ENCODE results near the gene BORCS5. TPM values are rescaled to one million over a fixed set of nuclear protein-coding genes. Genes with fewer than 3 reads are reported as not detected.
"Not testable (repeated sequence)": the region's sequence is repeated elsewhere in the genome, so short reads cannot be mapped to it uniquely, and the experiment has no call there.

The BORCS5 gene
- total RNA-seq = 10 to 100 TPM; 22.2 to 26.7 (median 23.6) TPM

DNA sequence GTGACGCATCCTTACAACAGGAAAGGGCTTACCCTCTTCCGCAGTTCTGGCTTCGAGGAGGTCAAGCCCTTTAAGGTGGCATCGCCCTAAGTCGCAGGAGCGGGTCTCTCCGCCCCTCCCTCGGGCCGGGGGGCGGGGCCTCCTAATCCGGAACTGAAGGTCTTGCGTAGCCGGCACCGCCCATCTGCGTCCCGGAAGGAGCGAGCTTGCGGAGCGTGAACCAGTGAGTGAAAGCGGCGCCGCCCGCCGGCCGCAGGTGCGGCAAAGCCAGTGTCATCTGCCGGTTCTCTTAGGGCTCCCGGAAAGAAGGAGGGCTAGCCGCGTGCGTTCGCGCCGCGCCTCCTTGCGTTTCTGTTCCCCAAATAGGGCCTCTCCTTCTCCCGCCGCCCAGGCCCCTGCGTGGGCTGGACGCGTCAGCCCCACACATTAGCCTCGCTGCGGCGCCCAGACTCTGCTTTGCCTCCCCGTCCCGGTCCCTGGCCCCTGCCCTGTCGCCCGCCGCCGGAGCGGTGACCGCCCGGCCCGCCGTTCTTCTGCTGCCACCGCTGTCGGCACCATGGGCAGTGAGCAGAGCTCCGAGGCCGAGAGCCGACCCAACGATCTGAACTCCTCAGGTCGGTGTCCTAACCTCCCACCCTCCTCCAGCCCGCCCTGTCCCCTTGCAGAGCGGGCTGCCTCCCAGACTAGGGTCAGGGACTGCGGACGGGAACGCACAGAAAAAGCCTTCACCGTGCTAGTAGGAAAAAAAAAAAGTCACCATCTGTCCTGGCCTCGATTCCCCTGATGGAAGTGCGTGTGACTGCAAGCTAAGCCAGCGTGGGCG lies at the start of gene BORCS5:
BORCS5 (plus strand) TSS at position 183 of the 823 bp plus-strand sequence; CDS start at position 557, 374 bp downstream.
- Mint-ChIP-seq H3K9me3 (no peaks in the 10 kb centered on the region), H3K36me3 (ENCODE audit: insufficient read depth) (peaks cover 9% of the 10 kb centered on the region), H3K27me3 (ENCODE audit: low read depth) (no peaks in the 10 kb centered on the region), H3K4me1 (ENCODE audit: low read depth) (peaks cover 42% of the 10 kb centered on the region), H3K4me3 (peak within 1 kb of the TSS; percentile 94)
- ATAC-seq = peak; percentile 91 to 94
- peak; percentile 98 for DNase-seq

- ATAC-seq; H3K27me3 Mint-ChIP-seq (ENCODE audit: low read depth); H3K9me3 Mint-ChIP-seq; H3K4me3 Mint-ChIP-seq; H3K36me3 Mint-ChIP-seq (ENCODE audit: insufficient read depth); H3K4me1 Mint-ChIP-seq (ENCODE audit: low read depth); DNase-seq: not testable (repeated sequence)
Measured at GRCh38 chr12:12310695-12311094, 46.2 kb upstream of the BORCS5 start.

- H3K4me3 Mint-ChIP-seq = no peak overlapping the region
- H3K4me1 Mint-ChIP-seq (ENCODE audit: low read depth) = peaks cover 2% of the 10 kb centered on the region
- DNase-seq = no peak
- H3K27me3 Mint-ChIP-seq (ENCODE audit: low read depth) = peaks cover 4% of the 10 kb centered on the region
- H3K36me3 Mint-ChIP-seq (ENCODE audit: insufficient read depth) = no peaks in the 10 kb centered on the region
- ATAC-seq = no peak
- no peaks in the 10 kb centered on the region for H3K9me3 Mint-ChIP-seq
Measured at GRCh38 chr12:12315838-12316237, 41.0 kb upstream of the BORCS5 start.

GRCh38 chr12:12319451-12320183 lies 37.3 kb upstream of the BORCS5 start:
- H3K27me3 Mint-ChIP-seq (ENCODE audit: low read depth) = peaks cover 7% of the 10 kb centered on the region
- DNase-seq (no peak), ATAC-seq (no peak)
- no peak overlapping the region for H3K4me3 Mint-ChIP-seq
- no peaks in the 10 kb centered on the region for H3K9me3 Mint-ChIP-seq
- H3K4me1 Mint-ChIP-seq (ENCODE audit: low read depth) = peaks cover 1% of the 10 kb centered on the region
- no peaks in the 10 kb centered on the region for H3K36me3 Mint-ChIP-seq (ENCODE audit: insufficient read depth)

DNA sequence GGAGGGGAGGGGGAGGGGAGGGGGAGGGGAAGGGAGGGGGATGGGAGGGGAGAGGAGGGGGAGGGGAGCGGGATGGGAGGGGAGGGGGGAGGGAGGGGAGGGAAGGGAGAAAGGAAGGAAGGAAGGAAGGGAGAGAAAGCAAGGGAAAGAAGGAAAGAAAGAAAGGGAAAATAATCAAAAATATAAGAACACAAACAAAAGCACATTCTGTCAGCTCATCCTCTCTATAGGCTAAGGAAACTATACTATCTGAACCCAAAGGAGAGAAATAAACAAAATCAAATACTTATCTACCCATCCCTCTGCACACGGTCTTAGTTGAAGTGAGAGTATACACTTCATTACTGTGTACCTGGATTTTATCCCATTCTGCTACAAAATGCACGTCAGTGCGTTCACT lies 33.8 kb upstream of the BORCS5 start:
- H3K27me3 Mint-ChIP-seq (ENCODE audit: low read depth) = peaks cover 7% of the 10 kb centered on the region
- peaks cover 7% of the 10 kb centered on the region for H3K4me1 Mint-ChIP-seq (ENCODE audit: low read depth)
- DNase-seq = no peak
- ATAC-seq = no peak
- H3K9me3 Mint-ChIP-seq = no peaks in the 10 kb centered on the region
- H3K4me3 Mint-ChIP-seq = no peak overlapping the region
- no peaks in the 10 kb centered on the region for H3K36me3 Mint-ChIP-seq (ENCODE audit: insufficient read depth)

DNA sequence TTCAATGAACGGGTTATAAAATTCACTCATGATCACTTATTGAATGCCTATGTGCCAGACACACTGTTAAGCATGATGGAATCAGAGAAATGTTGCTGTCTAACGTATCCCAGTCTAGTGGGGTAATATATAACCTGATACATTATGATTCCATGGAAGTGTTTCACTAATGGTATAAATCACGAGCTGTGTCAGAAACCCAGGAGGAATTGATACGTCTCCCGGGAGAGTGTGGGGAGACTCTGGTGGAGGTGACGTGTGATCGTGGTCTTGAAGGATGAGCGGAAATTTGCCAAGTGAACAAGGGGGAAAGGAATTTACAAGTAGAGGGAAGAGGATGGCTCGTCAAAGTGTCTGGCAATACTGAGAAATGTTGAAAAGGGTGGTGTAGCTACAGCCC lies 33.3 kb upstream of the BORCS5 start:
- Mint-ChIP-seq H3K27me3 (ENCODE audit: low read depth) (peaks cover 7% of the 10 kb centered on the region), H3K36me3 (ENCODE audit: insufficient read depth) (no peaks in the 10 kb centered on the region), H3K9me3 (no peaks in the 10 kb centered on the region), H3K4me3 (no peak overlapping the region), H3K4me1 (ENCODE audit: low read depth) (peaks cover 7% of the 10 kb centered on the region)
- no peak for DNase-seq
- no peak for ATAC-seq

DNA sequence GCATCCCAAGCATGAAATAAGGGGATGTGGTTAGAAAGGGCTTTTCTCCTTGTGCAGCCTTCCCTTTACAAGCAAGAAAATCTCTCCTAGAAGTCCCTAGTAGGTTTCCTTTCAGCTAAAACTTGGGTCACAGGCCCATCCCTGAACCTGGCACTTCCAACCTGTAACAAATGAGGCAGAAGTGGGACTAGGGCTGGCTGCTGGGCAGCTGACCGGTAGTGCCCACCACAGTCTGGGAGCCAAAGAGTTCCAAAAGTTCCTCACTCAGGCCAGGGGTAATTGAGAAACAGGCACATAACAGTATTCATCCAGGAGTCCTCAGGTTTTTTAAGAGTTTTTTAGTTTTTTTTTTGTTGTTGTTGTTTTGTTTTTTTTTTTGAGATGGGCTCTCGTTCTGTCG lies 30.6 kb upstream of the BORCS5 start:
- no peak for DNase-seq
- H3K4me1 Mint-ChIP-seq (ENCODE audit: low read depth) = peaks cover 7% of the 10 kb centered on the region

DNA sequence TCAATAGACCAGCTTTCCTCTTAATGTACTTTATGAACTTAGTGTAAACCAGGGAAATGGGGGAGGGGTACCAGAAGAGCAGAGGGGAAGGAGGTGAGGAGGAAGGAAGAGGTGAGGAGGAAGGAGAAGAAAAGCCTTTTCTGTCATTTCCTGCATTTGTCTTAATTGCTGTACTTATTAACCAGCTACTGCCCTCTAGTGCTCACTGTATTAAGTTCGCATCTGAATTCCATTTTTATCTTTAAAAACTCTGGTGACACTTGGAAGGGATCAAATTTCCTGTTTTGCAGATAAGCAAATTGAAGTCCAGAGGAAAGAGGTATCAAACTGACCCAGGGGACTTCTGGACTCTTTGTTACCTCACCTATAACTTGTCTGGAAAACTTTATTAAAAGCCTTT lies 29.1 kb upstream of the BORCS5 start:
- ATAC-seq = peak in 1 of 2 donors; percentile 52
- Mint-ChIP-seq H3K4me1 (ENCODE audit: low read depth) (peaks cover 6% of the 10 kb centered on the region), H3K9me3 (no peaks in the 10 kb centered on the region), H3K27me3 (ENCODE audit: low read depth) (peaks cover 5% of the 10 kb centered on the region), H3K4me3 (no peak overlapping the region), H3K36me3 (ENCODE audit: insufficient read depth) (no peaks in the 10 kb centered on the region)
- DNase-seq = no peak

More for the DNA sequence above, 30.6 kb upstream of the BORCS5 start:
- Mint-ChIP-seq H3K36me3 (ENCODE audit: insufficient read depth) (no peaks in the 10 kb centered on the region), H3K4me3 (no peak overlapping the region), H3K27me3 (ENCODE audit: low read depth) (peaks cover 5% of the 10 kb centered on the region), H3K9me3 (no peaks in the 10 kb centered on the region)
- no peak for ATAC-seq

GRCh38 chr12:12331244-12331771 lies 25.6 kb upstream of the BORCS5 start:
- DNase-seq = no peak
- H3K36me3 Mint-ChIP-seq (ENCODE audit: insufficient read depth) = no peaks in the 10 kb centered on the region
- H3K4me1 Mint-ChIP-seq (ENCODE audit: low read depth) = peaks cover 23% of the 10 kb centered on the region
- H3K4me3 Mint-ChIP-seq = no peak overlapping the region
- peaks cover 2% of the 10 kb centered on the region for H3K27me3 Mint-ChIP-seq (ENCODE audit: low read depth)
- H3K9me3 Mint-ChIP-seq = no peaks in the 10 kb centered on the region
- no peak for ATAC-seq

GRCh38 chr12:12331896-12332295 lies 25.0 kb upstream of the BORCS5 start:
- DNase-seq (no peak), ATAC-seq (no peak)
- Mint-ChIP-seq H3K27me3 (ENCODE audit: low read depth) (peaks cover 2% of the 10 kb centered on the region), H3K4me3 (no peak overlapping the region), H3K9me3 (no peaks in the 10 kb centered on the region), H3K4me1 (ENCODE audit: low read depth) (peaks cover 23% of the 10 kb centered on the region), H3K36me3 (ENCODE audit: insufficient read depth) (no peaks in the 10 kb centered on the region)

GRCh38 chr12:12333407-12334366 lies 23.2 kb upstream of the BORCS5 start:
- H3K9me3 Mint-ChIP-seq = no peaks in the 10 kb centered on the region

DNA sequence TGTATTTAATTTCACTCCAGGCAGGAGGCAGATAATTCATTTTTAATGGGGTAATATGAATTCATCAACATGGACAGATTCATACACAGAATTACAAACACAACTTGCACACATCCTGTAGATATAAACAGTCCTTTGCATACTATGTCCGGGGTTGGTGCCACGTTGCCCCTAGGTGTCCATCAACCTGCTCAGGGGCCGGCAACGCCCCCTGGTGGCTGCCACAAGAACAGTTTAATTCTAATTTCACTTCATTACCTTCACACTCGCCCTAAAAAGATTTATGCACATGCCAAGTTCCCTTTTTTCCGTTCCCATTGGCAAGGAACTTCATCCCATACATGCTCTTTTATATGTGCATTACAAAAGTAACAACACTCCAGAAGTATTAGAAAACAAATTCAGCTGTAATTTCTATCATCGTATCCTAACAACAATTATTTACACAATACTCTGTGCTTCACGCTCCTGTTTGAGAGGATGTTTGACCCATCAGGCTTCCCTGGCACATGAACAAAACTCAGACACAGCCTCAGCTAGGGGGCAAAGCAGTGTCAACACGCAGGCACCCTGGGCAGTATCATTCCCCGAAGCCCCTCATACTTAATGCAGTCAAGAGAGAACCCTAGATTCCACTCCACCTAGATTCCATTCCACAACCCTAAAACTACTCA lies 22.4 kb upstream of the BORCS5 start:
- Mint-ChIP-seq H3K4me3 (no peak overlapping the region), H3K9me3 (no peaks in the 10 kb centered on the region), H3K27me3 (ENCODE audit: low read depth) (peaks cover 2% of the 10 kb centered on the region), H3K4me1 (ENCODE audit: low read depth) (peaks cover 21% of the 10 kb centered on the region), H3K36me3 (ENCODE audit: insufficient read depth) (no peaks in the 10 kb centered on the region)
- peak; percentile 30 to 82 for ATAC-seq
- peak; percentile 55 for DNase-seq

More at GRCh38 chr12:12333407-12334366, 23.2 kb upstream of the BORCS5 start:
- Mint-ChIP-seq H3K27me3 (ENCODE audit: low read depth) (peaks cover 2% of the 10 kb centered on the region), H3K36me3 (ENCODE audit: insufficient read depth) (no peaks in the 10 kb centered on the region), H3K4me3 (no peak overlapping the region), H3K4me1 (ENCODE audit: low read depth) (peaks cover 21% of the 10 kb centered on the region)
- DNase-seq = no peak
- ATAC-seq = no peak

DNA sequence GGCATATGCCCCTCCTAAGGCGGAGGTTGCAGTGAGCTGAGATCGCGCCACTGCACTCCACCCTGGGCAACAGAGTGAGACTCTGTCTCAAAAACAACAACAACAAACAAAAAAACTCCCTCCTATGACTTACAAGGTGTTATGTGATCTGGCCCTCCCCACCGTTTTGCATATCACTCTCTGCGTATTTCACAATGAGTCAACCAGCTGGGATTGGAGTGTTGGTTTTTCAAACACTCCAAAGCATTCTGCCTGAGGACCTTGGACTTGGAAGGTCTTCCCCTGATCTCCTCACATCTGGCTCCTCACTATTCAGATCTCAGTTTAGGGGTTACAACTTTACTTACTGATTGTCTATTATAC lies 20.8 kb upstream of the BORCS5 start:
- DNase-seq (no peak), ATAC-seq (no peak)
- peaks cover 21% of the 10 kb centered on the region for H3K4me1 Mint-ChIP-seq (ENCODE audit: low read depth)
- peaks cover 2% of the 10 kb centered on the region for H3K27me3 Mint-ChIP-seq (ENCODE audit: low read depth)
- no peaks in the 10 kb centered on the region for H3K36me3 Mint-ChIP-seq (ENCODE audit: insufficient read depth)
- no peak overlapping the region for H3K4me3 Mint-ChIP-seq
- no peaks in the 10 kb centered on the region for H3K9me3 Mint-ChIP-seq

Data from activated T-cell treated with anti-CD3 and anti-CD28 coated beads, Interleukin-2, amount 50 U/mL, for 4 hours (primary cell).